HG03354 (cell line): ENCODE measurements around the gene ZNF668.
A peak's percentile ranks its signal among the peaks of the same experiment; 100 is the strongest.

Experiments used
- ATAC-seq: cut with Tn5 transposase; IDR thresholded peaks from one replicate; pipeline ENCODE4 v1.9.1; 2021; ENCODE audit warnings: mild to moderate bottlenecking; ENCODE audit not compliant: unreplicated experiment, poor library complexity, severe bottlenecking

Gene ZNF668

DNA sequence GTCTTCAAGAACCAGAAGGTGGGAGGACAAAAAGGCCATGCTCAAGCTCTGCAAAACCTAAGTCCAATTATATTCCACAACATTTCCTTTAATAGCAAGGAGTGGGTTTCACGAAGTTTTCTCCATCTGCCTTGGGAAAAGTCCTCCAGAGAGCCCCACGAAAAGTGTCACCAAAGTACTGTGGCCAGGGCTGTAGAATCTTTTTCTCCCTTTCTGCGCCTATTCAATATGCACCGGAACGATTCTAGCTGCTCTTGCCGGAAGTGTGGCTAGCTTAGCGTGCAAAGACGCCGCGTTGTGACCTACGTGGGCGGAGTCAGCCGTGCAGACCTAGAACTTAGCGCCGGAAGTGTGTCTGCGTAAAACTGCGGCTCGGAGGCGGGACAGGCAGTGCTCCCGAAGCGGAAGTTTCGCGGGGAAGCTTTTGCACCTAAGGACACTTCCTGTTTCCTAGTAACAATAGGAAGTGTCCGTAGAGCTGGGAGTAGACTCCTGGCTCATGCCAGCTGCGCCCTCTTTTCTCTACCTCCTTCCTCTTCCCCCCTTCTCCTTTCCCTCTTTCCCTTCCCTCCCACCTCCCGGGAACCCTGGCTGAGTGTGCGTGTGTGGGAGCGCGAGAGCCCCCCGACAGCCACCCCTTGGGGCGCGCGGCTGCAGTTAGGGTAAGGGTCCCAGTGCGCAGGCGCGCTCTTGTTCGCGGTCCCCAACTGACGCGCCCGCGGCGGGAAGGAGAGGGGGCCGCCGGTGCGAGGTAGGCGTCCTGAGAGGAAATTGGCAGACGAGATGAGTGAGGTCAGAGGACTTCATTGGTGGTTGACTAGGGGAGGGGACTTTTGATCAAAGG is at the start of gene ZNF668, which contains the start of gene ZNF646:
Gene ZNF668 (minus strand): TSS at position 271 of the 844 bp plus-strand sequence. CDS start 9,781 bp downstream, outside the sequence.
Gene ZNF646 (plus strand): TSS at position 453 of the 844 bp plus-strand sequence. CDS start 1,903 bp downstream, outside the sequence.
- ATAC-seq, result peak; percentile 78

GRCh38 chr16:31120129-31120528 is 46.1 kb upstream of the ZNF668 start:
- ATAC-seq, result no peak

DNA sequence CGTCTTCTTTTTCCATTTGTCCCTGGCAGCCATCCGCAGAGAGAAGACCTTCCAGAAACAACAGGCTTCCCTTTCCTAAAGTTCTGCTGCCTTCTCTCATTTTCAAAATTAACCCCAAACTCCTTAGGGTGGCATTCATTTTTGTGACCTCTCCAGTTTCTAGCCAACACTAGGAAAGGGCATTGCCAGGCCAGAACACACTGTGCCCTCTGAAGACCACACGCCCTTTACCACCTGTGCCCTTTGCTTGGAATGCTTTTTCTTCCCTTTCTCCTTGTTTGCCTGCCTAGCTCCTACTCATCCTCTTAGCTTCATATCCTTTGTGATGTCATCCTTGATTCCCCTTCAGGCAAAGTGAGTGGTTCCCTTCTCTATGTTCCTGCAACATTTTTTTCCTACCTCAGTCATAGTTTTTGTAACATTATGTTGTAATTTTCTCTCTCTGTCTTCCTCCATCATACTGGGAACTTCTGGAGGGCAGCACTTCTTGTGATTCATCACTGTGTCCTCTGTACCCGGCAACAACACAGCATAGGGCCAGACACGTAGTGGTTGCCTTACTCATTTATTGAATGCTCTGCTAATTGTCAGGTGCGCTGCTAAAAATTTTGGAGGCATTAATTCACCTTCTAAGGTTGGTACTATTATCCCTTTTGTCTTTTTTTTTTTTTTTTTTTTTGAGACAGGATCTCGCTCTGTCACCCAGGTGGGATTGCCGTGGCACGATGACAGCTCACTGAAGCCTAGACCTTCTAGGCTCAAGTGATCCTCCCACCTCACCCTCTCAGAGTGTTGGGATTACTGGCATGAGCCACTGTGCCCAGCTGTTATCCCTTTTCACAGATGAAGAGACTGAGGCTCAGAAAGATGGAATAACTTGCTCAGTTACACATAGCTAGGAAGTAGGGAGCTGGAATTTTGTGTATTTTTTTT is 44.4 kb upstream of the ZNF668 start:
- ATAC-seq, result no peak

DNA sequence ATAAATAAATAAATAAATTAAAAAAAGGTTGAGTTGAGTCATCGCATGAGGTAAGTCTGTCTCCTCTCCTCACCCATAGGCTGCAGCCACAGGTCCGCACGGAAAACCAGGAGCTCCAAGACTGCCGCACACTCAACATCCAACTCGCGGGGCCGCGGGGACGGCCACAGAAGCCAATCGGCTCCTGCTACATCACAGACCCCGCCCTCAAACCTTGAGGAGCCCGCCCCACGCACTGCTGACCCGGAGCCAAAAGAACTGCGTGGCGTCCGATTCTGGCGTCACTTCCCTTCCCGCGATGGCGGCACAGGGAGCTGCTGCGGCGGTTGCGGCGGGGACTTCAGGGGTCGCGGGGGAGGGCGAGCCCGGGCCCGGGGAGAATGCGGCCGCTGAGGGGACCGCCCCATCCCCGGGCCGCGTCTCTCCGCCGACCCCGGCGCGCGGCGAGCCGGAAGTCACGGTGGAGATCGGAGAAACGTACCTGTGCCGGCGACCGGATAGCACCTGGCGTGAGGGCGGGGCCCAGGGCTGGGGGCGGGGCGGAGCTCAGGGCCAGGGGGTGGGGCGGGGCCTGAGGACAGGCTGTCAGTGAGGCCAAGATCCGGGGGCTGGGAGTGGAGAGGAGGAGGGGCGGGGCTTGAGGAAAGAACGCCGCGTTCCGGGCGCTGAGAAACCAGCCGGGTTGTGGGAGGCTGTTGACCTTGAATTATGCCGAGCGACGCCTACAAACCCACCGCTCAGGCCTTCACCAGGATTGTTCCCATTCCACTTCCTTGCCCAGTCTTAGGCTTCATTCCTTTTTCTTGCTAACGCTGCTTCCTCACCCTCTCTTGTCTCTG is 43.6 kb upstream of the ZNF668 start, which contains the start of gene KAT8:
Gene KAT8 (plus strand): TSS at position 281 of the 839 bp plus-strand sequence. CDS start 18 bp downstream, at position 299.
- peak; percentile 91 for ATAC-seq

- no peak for ATAC-seq
These were observed 40.4 kb upstream of the ZNF668 start for GRCh38 chr16:31114468-31114867.

- no peak for ATAC-seq
These were observed 39.4 kb upstream of the ZNF668 start for GRCh38 chr16:31113121-31114120.

DNA sequence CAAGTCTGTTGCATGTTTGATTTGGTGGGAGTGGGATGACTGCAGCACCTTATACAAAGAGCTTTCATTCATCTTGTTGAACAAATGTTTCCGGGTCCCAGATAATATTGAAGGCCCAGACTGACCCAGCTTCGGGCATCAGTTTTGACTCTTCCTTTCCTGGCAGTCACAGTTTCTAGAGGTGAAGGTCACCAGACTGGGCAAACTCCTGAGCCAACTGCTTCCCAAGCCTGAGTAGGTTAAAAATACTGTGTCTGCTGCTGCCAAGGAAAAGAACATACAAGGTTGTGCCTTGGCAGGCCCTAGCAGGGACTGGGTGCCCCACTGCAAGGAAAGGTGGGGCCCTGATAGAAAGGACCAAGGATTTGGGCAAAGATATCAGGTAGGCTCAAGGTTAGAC is 38.7 kb upstream of the ZNF668 start:
- no peak for ATAC-seq

- ATAC-seq, result no peak
These were observed 37.9 kb upstream of the ZNF668 start for GRCh38 chr16:31111881-31112466.

GRCh38 chr16:31110106-31111034 is 36.3 kb upstream of the ZNF668 start:
- ATAC-seq, result no peak

DNA sequence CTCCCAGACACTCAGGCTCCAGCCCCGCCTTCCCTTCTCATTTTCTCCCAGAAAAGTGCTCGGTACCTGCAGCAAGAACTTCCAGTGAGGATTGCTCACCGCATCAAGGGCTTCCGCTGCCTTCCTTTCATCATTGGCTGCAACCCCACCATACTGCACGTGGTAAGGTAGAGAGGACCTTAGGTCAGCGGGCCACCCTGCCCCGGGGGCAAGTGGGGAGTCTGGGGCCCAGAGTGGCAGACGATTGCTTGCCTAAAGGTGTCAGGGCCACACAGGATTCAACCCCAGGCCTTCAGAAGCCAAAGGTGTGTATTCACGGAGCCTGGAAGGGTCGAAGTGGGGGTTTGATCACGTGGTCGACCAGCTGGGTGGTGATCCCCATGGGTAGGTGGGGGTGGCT is 35.6 kb upstream of the ZNF668 start:
- no peak for ATAC-seq

GRCh38 chr16:31108794-31109558 is 34.9 kb upstream of the ZNF668 start:
- ATAC-seq, result no peak

DNA sequence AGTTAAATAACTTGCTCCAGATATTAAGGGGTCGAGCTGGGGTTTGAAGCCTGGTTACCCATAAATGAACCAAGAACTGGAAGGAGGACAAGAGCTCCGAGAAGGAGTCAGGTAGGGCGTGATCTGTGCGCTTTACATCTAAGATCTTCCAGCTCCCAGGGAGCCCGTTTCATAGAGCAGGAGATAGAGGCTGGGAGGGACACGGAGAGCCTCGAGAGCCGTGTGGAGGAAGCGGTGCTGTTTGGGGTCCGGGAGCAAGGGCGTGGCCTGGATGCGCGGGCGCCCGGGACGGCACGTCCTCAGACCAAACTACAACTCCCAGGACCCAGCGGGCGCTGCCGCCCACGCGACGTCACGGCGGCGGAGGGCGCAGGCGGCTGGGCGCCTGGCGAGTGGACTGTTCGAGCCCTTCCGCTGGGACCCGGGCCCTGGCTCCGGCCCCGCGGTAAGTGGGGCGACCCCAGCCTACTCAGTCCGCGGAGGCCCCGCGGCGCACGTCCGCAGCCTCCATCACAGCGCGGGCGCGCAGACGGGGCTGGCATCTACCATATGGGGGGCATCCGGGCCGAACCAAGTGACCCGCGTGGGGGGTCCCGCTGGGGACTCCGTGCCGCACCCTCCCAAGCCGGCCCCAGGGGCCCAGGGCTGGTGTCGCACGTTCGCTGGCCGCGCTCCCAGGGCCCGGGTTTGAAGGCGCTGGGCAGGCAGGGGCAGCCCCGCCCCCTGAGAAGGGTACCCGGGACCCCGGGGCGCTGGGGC is 34.2 kb upstream of the ZNF668 start, which contains the start of gene BCKDK:
Gene BCKDK (plus strand): TSS at position 352 of the 759 bp plus-strand sequence. CDS start 838 bp downstream, outside the sequence.
- peak; percentile 83 for ATAC-seq

DNA sequence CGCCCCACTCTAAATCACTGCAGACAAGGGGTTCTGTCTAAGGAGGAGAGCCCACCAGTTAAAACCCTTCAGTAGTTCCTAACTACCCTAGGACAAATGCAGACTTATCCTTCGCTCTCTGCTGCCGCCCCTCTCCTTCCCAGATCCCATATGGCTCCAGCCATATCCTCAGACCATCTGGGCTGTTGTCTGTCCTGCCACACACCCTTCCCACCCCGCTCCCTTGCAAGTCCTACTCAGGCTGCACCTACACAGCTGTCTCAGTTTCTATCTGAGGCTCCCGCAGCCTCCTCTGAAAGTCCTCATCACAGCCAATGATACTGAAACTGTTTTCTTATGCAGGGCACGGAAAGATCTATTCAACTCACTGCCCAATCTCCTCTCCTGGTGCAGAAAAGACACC is 33.4 kb upstream of the ZNF668 start:
- peak; percentile 64 for ATAC-seq

GRCh38 chr16:31106509-31107464 is 32.7 kb upstream of the ZNF668 start:
- ATAC-seq, result no peak
